Smooth muscle cell (in vitro differentiated cells): Measurements from ENCODE around the gene PTPA. TPM values are rescaled to one million over a fixed set of nuclear protein-coding genes. Genes with fewer than 3 reads are reported as not detected.

Experiments
- DNase-seq: peaks from one replicate; lab custom pipeline; 2025; ENCODE audit not compliant: unreplicated experiment; lab: John Stamatoyannopoulos, UW
- H2AFZ ChIP-seq: fragments of 200-600 bp; sonication (generic); 2 replicates; pipeline ENCODE4 v1.6.0; 2016; ENCODE audit warnings: antibody characterized with exemption, low read depth, mild to moderate bottlenecking
- H3F3A ChIP-seq: fragments of 200-600 bp; sonication (generic); 2 replicates; pipeline ENCODE4 v1.6.0; 2017; ENCODE audit warnings: antibody characterized with exemption, low read depth
- H3K27ac ChIP-seq: fragments of 200-600 bp; sonication (generic); 2 replicates; pipeline ENCODE4 v1.5.1; 2016; ENCODE audit warnings: low read depth, mild to moderate bottlenecking
- H3K27me3 ChIP-seq: fragments of 200-600 bp; sonication (generic); 2 replicates; pipeline ENCODE4 v1.6.1; 2016; ENCODE audit warnings: low read depth, mild to moderate bottlenecking
- H3K36me3 ChIP-seq: fragments of 200-600 bp; sonication (generic); 2 replicates; pipeline ENCODE4 v1.5.1; 2016; ENCODE audit warnings: low read depth
- H3K4me1 ChIP-seq: fragments of 200-600 bp; sonication (generic); 2 replicates; pipeline ENCODE4 v1.5.1; 2016; ENCODE audit warnings: low read depth
- H3K4me2 ChIP-seq: fragments of 200-600 bp; sonication (generic); 2 replicates; pipeline ENCODE4 v1.6.0; 2016; ENCODE audit warnings: mild to moderate bottlenecking
- H3K4me3 ChIP-seq: fragments of 200-600 bp; sonication (generic); 2 replicates; pipeline ENCODE4 v1.5.1; 2016; ENCODE audit warnings: mild to moderate bottlenecking
- H3K79me2 ChIP-seq: fragments of 200-600 bp; sonication (generic); 2 replicates; pipeline ENCODE4 v1.6.0; 2016; ENCODE audit warnings: low read depth, mild to moderate bottlenecking
- H3K9ac ChIP-seq: fragments of 200-600 bp; sonication (generic); 2 replicates; pipeline ENCODE4 v1.6.0; 2016; ENCODE audit warnings: low read depth
- H3K9me3 ChIP-seq: fragments of 200-600 bp; sonication (generic); replicated peaks from 2 replicates; pipeline ENCODE4 v1.5.1; 2016; ENCODE audit warnings: low read depth
- H4K20me1 ChIP-seq: fragments of 200-600 bp; sonication (generic); 2 replicates; pipeline ENCODE4 v1.6.0; 2016; ENCODE audit warnings: low read depth
- WGBS: methylation state at CpG from one replicate; pipeline ENCODE4 v1.1.7; 2016; ENCODE audit warnings: low lambda C conversion rate; 5-methylcytosine and 5-hydroxymethylcytosine counted together
- polyA plus RNA-seq: library from polyadenylated mRNA; unstranded; fragments of >200 nt; fragmentation: Nextera tagmentation; extraction: Ambion mirVana; gene quantifications from 2 replicates; pipeline ENCODE4 v1.2.1, GENCODE V29; 2016
- total RNA-seq: library from RNA; depleted of rRNA; stranded (reverse); fragments of >200 nt; gene quantifications from 2 replicates; pipeline ENCODE4 v1.2.3, GENCODE V29; 2014
- TF ChIP-seq, protein P1 (sequence below): fragments of 200-600 bp; sonication (generic); IDR thresholded peaks from 2 replicates; pipeline ENCODE4 v1.5.1; 2017; ENCODE audit warnings: borderline replicate concordance, mild to moderate bottlenecking, antibody characterized with exemption; ENCODE audit not compliant: insufficient read depth, poor library complexity, severe bottlenecking

Gene PTPA
- total and polyA plus RNA-seq, 2 experiments from 2014 or later, result 88.7 to 119 TPM

DNA sequence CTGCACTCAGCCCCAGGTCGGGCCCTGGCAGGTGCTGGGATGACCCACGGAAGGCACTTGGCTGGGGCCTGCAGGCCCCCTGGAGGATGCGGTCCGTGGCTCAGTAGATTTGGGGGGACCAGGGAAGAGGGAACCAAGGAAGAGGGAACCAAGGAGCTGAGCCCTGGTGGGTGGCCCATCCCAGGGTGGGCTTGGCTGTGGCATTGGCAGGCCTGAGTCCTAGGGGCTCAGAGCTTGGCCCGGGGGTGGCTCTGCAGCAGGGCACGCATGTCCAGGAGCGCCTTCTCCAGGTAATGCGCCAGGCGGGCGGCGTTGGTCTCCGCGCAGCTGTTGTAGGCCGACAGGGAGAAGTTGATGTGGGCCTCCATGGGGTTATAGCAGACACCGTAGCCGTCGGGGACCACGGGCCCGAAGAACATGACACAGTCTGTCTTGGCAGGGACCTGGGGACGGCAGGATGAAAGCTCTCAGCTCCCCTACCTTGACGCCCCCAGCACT lies 16.0 kb upstream of the PTPA start:
- Histone ChIP-seq H3K9ac (no peak overlapping the region), H3K4me3 (no peak overlapping the region), H3F3A (no peaks in the 10 kb centered on the region), H3K27me3 (no peaks in the 10 kb centered on the region), H3K9me3 (no peaks in the 10 kb centered on the region), H2AFZ (no peak overlapping the region), H4K20me1 (no peaks in the 10 kb centered on the region), H3K36me3 (no peaks in the 10 kb centered on the region), H3K4me1 (no peaks in the 10 kb centered on the region), H3K27ac (no peak overlapping the region), H3K4me2 (no peak overlapping the region), H3K79me2 (no peaks in the 10 kb centered on the region)
- WGBS, result 96% methylated on average over 21 of the region's 21 CpGs
- DNase-seq, result no peak
- TF ChIP-seq, protein P1, sequence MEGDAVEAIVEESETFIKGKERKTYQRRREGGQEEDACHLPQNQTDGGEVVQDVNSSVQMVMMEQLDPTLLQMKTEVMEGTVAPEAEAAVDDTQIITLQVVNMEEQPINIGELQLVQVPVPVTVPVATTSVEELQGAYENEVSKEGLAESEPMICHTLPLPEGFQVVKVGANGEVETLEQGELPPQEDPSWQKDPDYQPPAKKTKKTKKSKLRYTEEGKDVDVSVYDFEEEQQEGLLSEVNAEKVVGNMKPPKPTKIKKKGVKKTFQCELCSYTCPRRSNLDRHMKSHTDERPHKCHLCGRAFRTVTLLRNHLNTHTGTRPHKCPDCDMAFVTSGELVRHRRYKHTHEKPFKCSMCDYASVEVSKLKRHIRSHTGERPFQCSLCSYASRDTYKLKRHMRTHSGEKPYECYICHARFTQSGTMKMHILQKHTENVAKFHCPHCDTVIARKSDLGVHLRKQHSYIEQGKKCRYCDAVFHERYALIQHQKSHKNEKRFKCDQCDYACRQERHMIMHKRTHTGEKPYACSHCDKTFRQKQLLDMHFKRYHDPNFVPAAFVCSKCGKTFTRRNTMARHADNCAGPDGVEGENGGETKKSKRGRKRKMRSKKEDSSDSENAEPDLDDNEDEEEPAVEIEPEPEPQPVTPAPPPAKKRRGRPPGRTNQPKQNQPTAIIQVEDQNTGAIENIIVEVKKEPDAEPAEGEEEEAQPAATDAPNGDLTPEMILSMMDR, result no peak

DNA sequence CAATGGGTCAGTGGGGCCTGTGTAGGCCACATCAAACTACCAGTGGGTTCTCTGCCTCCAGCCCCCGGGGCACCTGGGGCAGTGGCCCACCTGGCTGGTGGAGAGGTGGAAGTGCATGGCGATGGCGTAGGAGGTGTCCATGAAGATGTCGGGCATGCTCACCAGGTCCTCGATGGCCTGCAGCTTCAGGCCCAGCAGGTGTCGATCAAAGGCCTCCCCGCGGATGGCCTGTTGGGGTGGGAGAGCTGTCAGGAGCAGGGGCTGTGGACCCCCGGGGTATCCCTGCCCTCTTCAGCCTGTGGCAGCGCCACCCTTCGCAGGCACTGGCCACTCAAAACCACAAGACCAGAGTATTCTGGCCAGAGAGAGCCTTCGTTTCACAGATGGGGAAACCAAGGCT lies 15.3 kb upstream of the PTPA start:
- no peaks in the 10 kb centered on the region for H3K4me1 ChIP-seq
- no peak for DNase-seq
- no peaks in the 10 kb centered on the region for H3K9me3 ChIP-seq
- TF ChIP-seq, protein P1, result no peak
- no peaks in the 10 kb centered on the region for H3F3A ChIP-seq
- H4K20me1 ChIP-seq, result no peaks in the 10 kb centered on the region
- no peak overlapping the region for H3K27ac ChIP-seq
- H3K79me2 ChIP-seq, result no peaks in the 10 kb centered on the region
- H2AFZ ChIP-seq, result no peak overlapping the region
- no peaks in the 10 kb centered on the region for H3K36me3 ChIP-seq
- H3K4me2 ChIP-seq, result no peak overlapping the region
- H3K9ac ChIP-seq, result no peak overlapping the region
- no peak overlapping the region for H3K4me3 ChIP-seq
- H3K27me3 ChIP-seq, result no peaks in the 10 kb centered on the region
- WGBS, result 98% methylated on average over 12 of the region's 12 CpGs

GRCh38 chr9:129097671-129098306 lies 13.4 kb upstream of the PTPA start:
- H3K9ac ChIP-seq, result no peak overlapping the region
- H3K79me2 ChIP-seq, result no peaks in the 10 kb centered on the region
- H4K20me1 ChIP-seq, result peaks cover 3% of the 10 kb centered on the region
- no peak overlapping the region for H2AFZ ChIP-seq
- H3K27ac ChIP-seq, result no peak overlapping the region
- no peaks in the 10 kb centered on the region for H3K4me1 ChIP-seq
- H3K27me3 ChIP-seq, result no peaks in the 10 kb centered on the region
- DNase-seq, result no peak
- H3K4me2 ChIP-seq, result no peak overlapping the region
- TF ChIP-seq, protein P1, result no peak
- WGBS, result 97% methylated on average over 16 of the region's 16 CpGs
- no peak overlapping the region for H3K4me3 ChIP-seq
- H3K36me3 ChIP-seq, result no peaks in the 10 kb centered on the region
- H3F3A ChIP-seq, result no peaks in the 10 kb centered on the region
- no peaks in the 10 kb centered on the region for H3K9me3 ChIP-seq

DNA sequence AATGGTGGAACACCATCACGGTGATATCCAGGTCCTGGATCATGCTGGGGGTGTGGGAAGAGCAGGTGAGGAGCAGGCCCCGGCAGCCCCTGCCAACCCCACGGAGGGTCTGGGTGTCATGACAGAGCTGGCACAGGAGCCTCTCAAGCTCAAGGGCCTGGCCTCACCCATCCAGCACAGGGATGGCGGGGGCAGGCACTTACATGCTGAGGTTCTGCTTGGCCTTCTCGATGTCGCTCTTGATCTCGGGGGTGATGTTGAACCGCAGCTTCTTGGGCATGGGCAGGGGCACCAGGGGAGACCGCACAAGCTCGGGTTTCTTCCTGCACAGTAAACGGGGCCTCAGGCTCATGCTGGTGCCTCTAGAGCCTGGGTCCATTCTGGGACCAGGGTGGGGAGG lies 12.9 kb upstream of the PTPA start:
- Histone ChIP-seq H3K9ac (no peak overlapping the region), H3K27me3 (no peaks in the 10 kb centered on the region), H3K4me1 (no peaks in the 10 kb centered on the region), H4K20me1 (peaks cover 4% of the 10 kb centered on the region), H3K79me2 (no peaks in the 10 kb centered on the region), H3K36me3 (no peaks in the 10 kb centered on the region), H3K9me3 (no peaks in the 10 kb centered on the region), H3K4me2 (no peak overlapping the region), H3K4me3 (no peak overlapping the region), H3K27ac (no peak overlapping the region), H3F3A (no peaks in the 10 kb centered on the region), H2AFZ (no peak overlapping the region)
- DNase-seq, result no peak
- 100% methylated on average over 11 of the region's 11 CpGs for WGBS
- TF ChIP-seq, protein P1, result no peak
